ENCODE results near the gene NFAT5. TPM values are rescaled to one million over a fixed set of nuclear protein-coding genes. Genes with fewer than 3 reads are reported as not detected.

The NFAT5 gene
- total and polyA plus RNA-seq, 4 donors = 5.2 to 111 (median 22.5) TPM

- Histone ChIP-seq H3K4me1 (ENCODE audit: control insufficient read depth in 5 of 5, insufficient read depth in 5 of 5, low read length in 5 of 5) (no peaks in the 10 kb centered on the region), H3K27ac (ENCODE audit: low read depth in 1 of 2, low read length in 1 of 2) (no peak overlapping the region), H3K36me3 (ENCODE audit: control insufficient read depth in 4 of 4, insufficient read depth in 4 of 4, low read length in 4 of 4) (peaks cover 14 to 40% (median 19%) of the 10 kb centered on the region in 4 donors), H3K27me3 (ENCODE audit: control insufficient read depth in 3 of 3, insufficient read depth in 3 of 3, low read length in 2 of 3) (no peaks in the 10 kb centered on the region), H3K9me3 (ENCODE audit: control insufficient read depth in 4 of 4, insufficient read depth in 3 of 4, low read length in 3 of 4) (no peaks in the 10 kb centered on the region), H3K4me3 (no peak overlapping the region), H3K9ac (ENCODE audit: insufficient read depth in 1 of 2, low read length in 2 of 2) (no peak overlapping the region)
- no peak for TF ChIP-seq CTCF (IDR thresholded peaks at IDR 0.05; ENCODE audit: control extremely low read depth, extremely low read depth)
- no peak for ATAC-seq (ENCODE audit: insufficient read depth, low FRiP score)
- WGBS, 2 donors = 83 to 84% methylated on average over 3 of the region's 3 CpGs
- no peak for DNase-seq
These were observed 107.4 kb downstream of the NFAT5 start for GRCh38 chr16:69672998-69673713.

GRCh38 chr16:69680358-69680757, 114.6 kb downstream of the NFAT5 start:
- Histone ChIP-seq H3K36me3 (ENCODE audit: control insufficient read depth in 4 of 4, insufficient read depth in 4 of 4, low read length in 4 of 4) (peaks cover 3 to 32% (median 19%) of the 10 kb centered on the region in 4 donors), H3K27me3 (ENCODE audit: control insufficient read depth in 3 of 3, insufficient read depth in 3 of 3, low read length in 2 of 3) (no peaks in the 10 kb centered on the region), H3K4me3 (no peak overlapping the region), H3K9ac (ENCODE audit: insufficient read depth in 1 of 2, low read length in 2 of 2) (no peak overlapping the region), H3K4me1 (ENCODE audit: control insufficient read depth in 5 of 5, insufficient read depth in 5 of 5, low read length in 5 of 5) (no peaks in the 10 kb centered on the region), H3K27ac (ENCODE audit: low read depth in 1 of 2, low read length in 1 of 2) (no peak overlapping the region), H3K9me3 (ENCODE audit: control insufficient read depth in 4 of 4, insufficient read depth in 3 of 4, low read length in 3 of 4) (no peaks in the 10 kb centered on the region)
- ATAC-seq (ENCODE audit: insufficient read depth, low FRiP score) (no peak), DNase-seq (no peak)
- TF ChIP-seq CTCF (IDR thresholded peaks at IDR 0.05; ENCODE audit: control extremely low read depth, extremely low read depth) = no peak

GRCh38 chr16:69688589-69688988, 122.8 kb downstream of the NFAT5 start:
- Histone ChIP-seq H3K4me1 (ENCODE audit: control insufficient read depth in 5 of 5, insufficient read depth in 5 of 5, low read length in 5 of 5) (no peaks in the 10 kb centered on the region), H3K27me3 (ENCODE audit: control insufficient read depth in 3 of 3, insufficient read depth in 3 of 3, low read length in 2 of 3) (no peaks in the 10 kb centered on the region), H3K27ac (ENCODE audit: low read depth in 1 of 2, low read length in 1 of 2) (no peak overlapping the region), H3K4me3 (no peak overlapping the region), H3K9me3 (ENCODE audit: control insufficient read depth in 4 of 4, insufficient read depth in 3 of 4, low read length in 3 of 4) (no peaks in the 10 kb centered on the region), H3K9ac (ENCODE audit: insufficient read depth in 1 of 2, low read length in 2 of 2) (no peak overlapping the region), H3K36me3 (ENCODE audit: control insufficient read depth in 4 of 4, insufficient read depth in 4 of 4, low read length in 4 of 4) (peaks cover 22 to 32% (median 29%) of the 10 kb centered on the region in 4 donors)
- ATAC-seq (ENCODE audit: insufficient read depth, low FRiP score) = no peak
- DNase-seq = no peak
- 99% methylated on average over 2 of the region's 2 CpGs for WGBS, 2 donors
- no peak for TF ChIP-seq CTCF (IDR thresholded peaks at IDR 0.05; ENCODE audit: control extremely low read depth, extremely low read depth)

Measured in lung (tissue), 12 donors.